GM12801 (cell line): ENCODE results near the gene OR7C2.

ENCODE experiments used
- TF ChIP-seq, protein P1 (sequence below): IDR thresholded peaks from one replicate; pipeline ENCODE4 v1.5.1; 2011; ENCODE audit warnings: control low read depth; ENCODE audit not compliant: insufficient read length; ENCODE audit errors: extremely low read depth

The OR7C2 gene

DNA sequence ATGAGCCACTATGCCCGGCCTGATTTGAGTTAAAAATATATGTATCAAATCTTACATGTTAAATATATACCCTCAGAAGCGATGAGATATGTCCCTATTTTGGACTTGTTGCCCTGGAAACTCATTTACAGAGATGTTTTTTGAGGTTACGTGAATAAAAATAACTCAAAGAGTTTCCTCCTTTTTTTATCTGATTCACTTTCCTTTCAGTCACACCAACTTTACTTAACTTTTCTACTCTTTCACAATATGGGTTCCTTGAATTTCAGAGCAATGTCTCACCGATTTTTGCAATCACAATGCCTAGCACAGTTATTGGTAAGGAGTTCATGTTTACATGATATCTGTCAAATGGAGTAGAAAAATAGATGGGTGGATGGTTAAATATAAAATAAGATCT, 2.3 kb downstream of the OR7C2 start:
- TF ChIP-seq, protein P1, sequence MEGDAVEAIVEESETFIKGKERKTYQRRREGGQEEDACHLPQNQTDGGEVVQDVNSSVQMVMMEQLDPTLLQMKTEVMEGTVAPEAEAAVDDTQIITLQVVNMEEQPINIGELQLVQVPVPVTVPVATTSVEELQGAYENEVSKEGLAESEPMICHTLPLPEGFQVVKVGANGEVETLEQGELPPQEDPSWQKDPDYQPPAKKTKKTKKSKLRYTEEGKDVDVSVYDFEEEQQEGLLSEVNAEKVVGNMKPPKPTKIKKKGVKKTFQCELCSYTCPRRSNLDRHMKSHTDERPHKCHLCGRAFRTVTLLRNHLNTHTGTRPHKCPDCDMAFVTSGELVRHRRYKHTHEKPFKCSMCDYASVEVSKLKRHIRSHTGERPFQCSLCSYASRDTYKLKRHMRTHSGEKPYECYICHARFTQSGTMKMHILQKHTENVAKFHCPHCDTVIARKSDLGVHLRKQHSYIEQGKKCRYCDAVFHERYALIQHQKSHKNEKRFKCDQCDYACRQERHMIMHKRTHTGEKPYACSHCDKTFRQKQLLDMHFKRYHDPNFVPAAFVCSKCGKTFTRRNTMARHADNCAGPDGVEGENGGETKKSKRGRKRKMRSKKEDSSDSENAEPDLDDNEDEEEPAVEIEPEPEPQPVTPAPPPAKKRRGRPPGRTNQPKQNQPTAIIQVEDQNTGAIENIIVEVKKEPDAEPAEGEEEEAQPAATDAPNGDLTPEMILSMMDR: no peak

DNA sequence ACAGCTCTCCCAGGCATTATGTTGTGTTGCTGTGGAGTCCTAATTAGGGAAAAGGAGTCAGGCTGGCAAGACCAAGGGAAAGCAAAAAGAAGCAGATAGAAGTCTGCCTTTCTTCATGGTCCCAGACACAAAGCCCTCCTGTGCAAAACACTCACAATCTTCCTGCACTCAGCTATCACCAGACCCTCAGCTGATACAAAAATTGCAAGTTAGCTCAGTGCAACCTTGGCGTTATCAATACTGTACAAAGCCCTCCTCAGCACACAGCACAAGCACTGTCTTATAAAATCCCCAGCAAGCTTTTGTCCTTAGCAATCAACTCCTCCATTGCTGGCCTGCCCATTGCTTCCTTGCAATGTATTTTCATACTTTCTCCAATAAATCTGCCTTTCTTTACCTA, 3.2 kb downstream of the OR7C2 start:
- TF ChIP-seq, protein P1: no peak

- TF ChIP-seq, protein P1: no peak
Observed at GRCh38 chr19:14949876-14950275, 8.6 kb downstream of the OR7C2 start.

- TF ChIP-seq, protein P1: no peak
Observed at GRCh38 chr19:14950421-14950820, 9.1 kb downstream of the OR7C2 start.

- TF ChIP-seq, protein P1: no peak
Observed at GRCh38 chr19:14952767-14953166, 11.5 kb downstream of the OR7C2 start.

- TF ChIP-seq, protein P1: no peak
Observed at GRCh38 chr19:14954071-14954655, 12.9 kb downstream of the OR7C2 start.

DNA sequence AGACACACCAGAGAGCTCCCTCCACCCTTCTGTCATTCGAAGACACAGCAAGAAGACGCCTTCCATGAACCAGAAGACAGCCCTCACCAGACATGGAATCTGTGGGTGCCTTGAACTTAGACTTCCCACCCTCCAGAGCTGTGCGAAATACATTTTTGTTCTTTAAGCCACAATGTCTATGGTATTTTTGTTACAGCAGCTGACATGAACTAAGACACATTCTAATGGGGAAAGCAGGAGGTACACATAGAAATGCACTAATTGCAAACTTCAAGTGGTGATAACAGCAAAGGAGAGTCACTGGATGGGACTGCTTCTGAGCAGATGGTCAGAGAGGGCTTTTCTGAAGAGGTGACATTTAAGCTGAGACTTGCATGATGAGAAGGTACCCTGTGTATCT, 16.2 kb downstream of the OR7C2 start:
- TF ChIP-seq, protein P1: no peak
